Upper lobe of left lung (tissue), 6 donors: Measurements from ENCODE around the gene MAEA. TPM values are rescaled to one million over a fixed set of nuclear protein-coding genes. Genes with fewer than 3 reads are reported as not detected.

ENCODE experiments used
- ATAC-seq, 2 donors: fragments of 200-7000 bp; cut with Tn5 transposase; one replicate each; pipeline ENCODE4 v1.9.1; 2022; ENCODE audit warnings: mild to moderate bottlenecking in 2 of 2, moderate library complexity in 2 of 2; ENCODE audit not compliant: low FRiP score in 2 of 2
- DNase-seq, 2 donors: peaks; one replicate each; pipeline ENCODE4 v3.0.0-alpha.2; 2019 to 2020
- H3K27ac ChIP-seq, 4 donors: fragments of 200-600 bp; sonication (generic); one replicate each; pipeline ENCODE4 v1.5.1; 2016 to 2019
- H3K27me3 ChIP-seq, 4 donors: fragments of 200-600 bp; sonication (generic); one replicate each; pipeline ENCODE4 v1.5.1; 2017 to 2019
- H3K36me3 ChIP-seq, 4 donors: fragments of 200-600 bp; sonication (generic); one replicate each; pipeline ENCODE4 v1.5.1; 2016 to 2019
- H3K4me1 ChIP-seq, 4 donors: fragments of 200-600 bp; sonication (generic); one replicate each; pipeline ENCODE4 v1.5.1; 2018 to 2019
- H3K4me3 ChIP-seq, 4 donors: fragments of 200-600 bp; sonication (generic); one replicate each; pipeline ENCODE4 v1.5.1; 2017 to 2019; ENCODE audit warnings: mild to moderate bottlenecking in 2 of 4, moderate library complexity in 1 of 4
- H3K9me3 ChIP-seq, 4 donors: fragments of 200-600 bp; sonication (generic); one replicate each; pipeline ENCODE4 v1.5.1; 2018 to 2019
- CTCF ChIP-seq, 6 experiments: fragments of 450-650 bp in 4 of 6; fragments of 200-600 bp in 2 of 6; sonication (generic) in 2 of 6; IDR thresholded peaks; one replicate each; pipeline ENCODE4 v1.5.1; 2016 to 2019; ENCODE audit warnings: antibody characterized with exemption in 6 of 6
- EP300 ChIP-seq, 4 donors: sonication (generic); formaldehyde crosslinking; IDR thresholded peaks; one replicate each; pipeline ENCODE4 v1.5.1; 2017; ENCODE audit warnings: antibody characterized with exemption in 4 of 4, control low read depth in 2 of 4
- POLR2A ChIP-seq, 4 donors: fragments of 450-650 bp; IDR thresholded peaks; one replicate each; pipeline ENCODE4 v1.5.1; 2016 to 2017; ENCODE audit warnings: antibody characterized with exemption in 4 of 4, mild to moderate bottlenecking in 2 of 4
- POLR2AphosphoS5 ChIP-seq, 2 donors: sonication (generic); formaldehyde crosslinking; IDR thresholded peaks; one replicate each; pipeline ENCODE4 v1.5.1; 2017; ENCODE audit warnings: antibody characterized with exemption in 2 of 2
- WGBS, 2 donors: methylation state at CpG; one replicate each; pipeline ENCODE4 v1.1.5; 2017 to 2018; 5-methylcytosine and 5-hydroxymethylcytosine counted together
- total RNA-seq, 6 donors: library from RNA; depleted of rRNA in 4 of 6; stranded (reverse); fragments of >200 nt in 4 of 6; gene quantifications; one replicate each; pipeline versions ENCODE4 v1.1.0 to v1.2.1, GENCODE V29; 2016 to 2021
- donor health status: DM: no; HTN: no; CAD: no; lungs with moderate emphysema.
- donor health status: DM: no; HTN: yes; CAD: no; lungs with severe emphysema.

MAEA gene
- total RNA-seq, 6 donors from 2014 or later: 58.5 to 289 (median 73.0) TPM

- peak overlapping the region; percentile 63 to 95 (median 70) for H3K4me3 ChIP-seq
- TF ChIP-seq CTCF (IDR thresholded peaks at IDR 0.05): no peak
- no peak for TF ChIP-seq EP300 (IDR thresholded peaks at IDR 0.05)
- no peak for TF ChIP-seq POLR2A (IDR thresholded peaks at IDR 0.05)
- TF ChIP-seq POLR2AphosphoS5 (IDR thresholded peaks at IDR 0.05): no peak
- ATAC-seq: peak in 1 of 2 donors; percentile 49
- peak overlapping the region; percentile 92 to 99 (median 96) for H3K27ac ChIP-seq
- no peaks in the 10 kb centered on the region for H3K27me3 ChIP-seq
- H3K9me3 ChIP-seq: no peaks in the 10 kb centered on the region
- WGBS, 2 donors: 0% methylated on average over 1 to 7 of the region's 40 CpGs
- H3K36me3 ChIP-seq: peaks cover 0 to 4% (median 0%) of the 10 kb centered on the region in 4 donors
- DNase-seq: no peak
- peaks cover 61 to 71% (median 62%) of the 10 kb centered on the region in 4 donors for H3K4me1 ChIP-seq
Measured at GRCh38 chr4:1247864-1248244, 41.8 kb upstream of the MAEA start.

GRCh38 chr4:1248245-1249147 is 41.2 kb upstream of the MAEA start, which contains the start of gene CTBP1:
Gene CTBP1 (minus strand): TSS chr4:1249130. CDS start chr4:1241331, 7,799 bp downstream.
- TF ChIP-seq POLR2A (IDR thresholded peaks at IDR 0.05): peak in 3 of 4 donors; percentile 56 to 88 (median 78)
- peak; percentile 47 to 53 for TF ChIP-seq POLR2AphosphoS5 (IDR thresholded peaks at IDR 0.05)
- TF ChIP-seq CTCF (IDR thresholded peaks at IDR 0.05): peak in 1 of 6 experiments; percentile 9
- TF ChIP-seq EP300 (IDR thresholded peaks at IDR 0.05): no peak
- H3K9me3 ChIP-seq: no peaks in the 10 kb centered on the region
- ATAC-seq: peak; percentile 73 to 85
- peaks cover 0 to 4% (median 0%) of the 10 kb centered on the region in 4 donors for H3K36me3 ChIP-seq
- H3K4me3 ChIP-seq: peak within 1 kb of the TSS; percentile 63 to 95 (median 77)
- peak within 1 kb of the TSS; percentile 95 to 99 (median 98) for H3K27ac ChIP-seq
- DNase-seq: peak; percentile 82 to 97
- H3K27me3 ChIP-seq: no peaks in the 10 kb centered on the region
- H3K4me1 ChIP-seq: peaks cover 55 to 69% (median 55%) of the 10 kb centered on the region in 4 donors
- no CpG with 5 or more reads among the region's 163 CpGs for WGBS, 2 donors

- DNase-seq (peak; percentile 92 to 98), ATAC-seq (peak; percentile 45 to 85)
- no peaks in the 10 kb centered on the region for H3K27me3 ChIP-seq
- peaks cover 0 to 4% (median 0%) of the 10 kb centered on the region in 4 donors for H3K36me3 ChIP-seq
- no peaks in the 10 kb centered on the region for H3K9me3 ChIP-seq
- peak overlapping the region; percentile 52 to 95 (median 77) for H3K4me3 ChIP-seq
- peaks cover 47 to 62% (median 48%) of the 10 kb centered on the region in 4 donors for H3K4me1 ChIP-seq
- H3K27ac ChIP-seq: peak overlapping the region; percentile 95 to 99 (median 98)
- WGBS, 2 donors: 0% methylated on average over 15 of the region's 86 CpGs; no CpG with 5 or more reads in 1 of the 2 donors
- TF ChIP-seq POLR2A (IDR thresholded peaks at IDR 0.05): peak in 3 of 4 donors; percentile 50 to 82 (median 55)
- TF ChIP-seq EP300 (IDR thresholded peaks at IDR 0.05): no peak
- peak in 2 of 6 experiments; percentile 7 to 20 for TF ChIP-seq CTCF (IDR thresholded peaks at IDR 0.05)
- TF ChIP-seq POLR2AphosphoS5 (IDR thresholded peaks at IDR 0.05): peak; percentile 30 to 41
Measured at GRCh38 chr4:1249148-1249730, 40.5 kb upstream of the MAEA start.

GRCh38 chr4:1249731-1250526 is 39.8 kb upstream of the MAEA start:
- Histone ChIP-seq H3K27ac (peak overlapping the region; percentile 95 to 99 (median 98)), H3K4me1 (peaks cover 41 to 55% (median 41%) of the 10 kb centered on the region in 4 donors), H3K9me3 (no peaks in the 10 kb centered on the region), H3K27me3 (no peaks in the 10 kb centered on the region), H3K4me3 (peak overlapping the region; percentile 52 to 95 (median 77)), H3K36me3 (peaks cover 0 to 4% (median 0%) of the 10 kb centered on the region in 4 donors)
- TF ChIP-seq POLR2AphosphoS5 (IDR thresholded peaks at IDR 0.05): peak; percentile 24 to 26
- TF ChIP-seq POLR2A (IDR thresholded peaks at IDR 0.05): no peak
- no peak for TF ChIP-seq EP300 (IDR thresholded peaks at IDR 0.05)
- ATAC-seq (peak; percentile 25 to 28), DNase-seq (peak; percentile 49 to 69)
- 13 to 60% methylated on average over 15 to 32 of the region's 39 CpGs for WGBS, 2 donors
